Thoracic aorta (tissue), 2 donors: ENCODE results near the gene PIK3C2A. TPM values are rescaled to one million over a fixed set of nuclear protein-coding genes. Genes with fewer than 3 reads are reported as not detected.

Experiments
- ATAC-seq: fragments of 150-250 bp; one replicate; pipeline ENCODE4 v1.8.0; 2017; ENCODE audit warnings: low read depth; ENCODE audit not compliant: insufficient number of reproducible peaks, low FRiP score
- DNase-seq: peaks from one replicate; pipeline ENCODE4 v3.0.0-alpha.2; 2020; ENCODE audit warnings: low spot score
- H3K27ac ChIP-seq, 2 donors: fragments of 200-600 bp; sonication (generic); 1 replicate in 1 of 2; 2 replicates in 1 of 2; pipeline ENCODE4 v1.5.1; 2016; ENCODE audit warnings: mild to moderate bottlenecking in 2 of 2, moderate library complexity in 2 of 2
- H3K27me3 ChIP-seq: fragments of 200-600 bp; sonication (generic); replicated peaks from 2 replicates; pipeline ENCODE4 v1.6.0; 2016; ENCODE audit warnings: mild to moderate bottlenecking; ENCODE audit not compliant: insufficient read depth
- H3K36me3 ChIP-seq: fragments of 200-600 bp; sonication (generic); one replicate; pipeline ENCODE4 v1.5.1; 2016
- H3K4me1 ChIP-seq, 2 donors: fragments of 200-600 bp; sonication (generic); 1 replicate in 1 of 2; 2 replicates in 1 of 2; pipeline versions ENCODE4 v1.5.1 to v1.6.0; 2016; ENCODE audit warnings: low read depth in 2 of 2, mild to moderate bottlenecking in 1 of 2; ENCODE audit not compliant: control insufficient read depth in 1 of 2
- H3K4me3 ChIP-seq: fragments of 200-600 bp; sonication (generic); 2 replicates; pipeline ENCODE4 v1.5.1; 2016; ENCODE audit warnings: mild to moderate bottlenecking
- H3K9me3 ChIP-seq: fragments of 200-600 bp; sonication (generic); 2 replicates; pipeline ENCODE4 v1.5.1; 2016
- CTCF ChIP-seq: fragments of 200-600 bp; sonication (generic); IDR thresholded peaks from one replicate; pipeline ENCODE4 v1.5.1; 2019; ENCODE audit warnings: antibody characterized with exemption
- total RNA-seq, 2 donors: library from RNA; depleted of rRNA; stranded (reverse); fragments of >200 nt; gene quantifications; one replicate each; pipeline versions ENCODE4 v1.1.0 to v1.2.3, GENCODE V29; 2016

The PIK3C2A gene
- total RNA-seq, 2 donors from 2014 or later: 51.3 to 109 TPM

- H3K9me3 ChIP-seq: no peaks in the 10 kb centered on the region
- no peak for TF ChIP-seq CTCF
- no peak overlapping the region for H3K4me3 ChIP-seq
- H3K27me3 ChIP-seq: no peaks in the 10 kb centered on the region
- DNase-seq (no peak), ATAC-seq (no peak)
- no peaks in the 10 kb centered on the region for H3K4me1 ChIP-seq
- H3K36me3 ChIP-seq: peaks cover 8% of the 10 kb centered on the region
- no peak overlapping the region for H3K27ac ChIP-seq
Observed at GRCh38 chr11:17186932-17187692, 20.7 kb downstream of the PIK3C2A start.

GRCh38 chr11:17185938-17186337, 21.8 kb downstream of the PIK3C2A start:
- ATAC-seq (no peak), DNase-seq (no peak)
- Histone ChIP-seq H3K27ac (no peak overlapping the region), H3K9me3 (no peaks in the 10 kb centered on the region), H3K4me3 (no peak overlapping the region), H3K4me1 (no peaks in the 10 kb centered on the region), H3K27me3 (no peaks in the 10 kb centered on the region), H3K36me3 (peaks cover 8% of the 10 kb centered on the region)
- no peak for TF ChIP-seq CTCF

- no peaks in the 10 kb centered on the region for H3K27me3 ChIP-seq
- ATAC-seq (no peak), DNase-seq (no peak)
- no peak for TF ChIP-seq CTCF
- H3K36me3 ChIP-seq: peaks cover 8% of the 10 kb centered on the region
- H3K4me3 ChIP-seq: no peak overlapping the region
- H3K27ac ChIP-seq: no peak overlapping the region
- H3K9me3 ChIP-seq: no peaks in the 10 kb centered on the region
- H3K4me1 ChIP-seq: no peaks in the 10 kb centered on the region
Observed at GRCh38 chr11:17184882-17185587, 22.8 kb downstream of the PIK3C2A start.

GRCh38 chr11:17183836-17184235, 23.9 kb downstream of the PIK3C2A start:
- Histone ChIP-seq H3K4me1 (no peaks in the 10 kb centered on the region), H3K4me3 (no peak overlapping the region), H3K27me3 (no peaks in the 10 kb centered on the region), H3K36me3 (peaks cover 5% of the 10 kb centered on the region), H3K27ac (no peak overlapping the region), H3K9me3 (no peaks in the 10 kb centered on the region)
- ATAC-seq: no peak
- no peak for DNase-seq
- TF ChIP-seq CTCF: no peak

GRCh38 chr11:17179970-17180369, 27.8 kb downstream of the PIK3C2A start:
- Histone ChIP-seq H3K4me1 (no peaks in the 10 kb centered on the region), H3K9me3 (no peaks in the 10 kb centered on the region), H3K27me3 (no peaks in the 10 kb centered on the region), H3K36me3 (no peaks in the 10 kb centered on the region), H3K4me3 (no peak overlapping the region), H3K27ac (no peak overlapping the region)
- DNase-seq (no peak), ATAC-seq (no peak)
- no peak for TF ChIP-seq CTCF
